ENCODE results near the gene LRP3.
"Not testable (repeated sequence)": the region's sequence is repeated elsewhere in the genome, so short reads cannot be mapped to it uniquely, and the experiment has no call there.

The LRP3 gene

GRCh38 chr19:33175886-33176669, 18.1 kb upstream of the LRP3 start:
- peak; percentile 53 for DNase-seq (ENCODE audit: low spot score)

GRCh38 chr19:33176670-33177416, 17.3 kb upstream of the LRP3 start:
- peak; percentile 97 for DNase-seq (ENCODE audit: low spot score)

DNA sequence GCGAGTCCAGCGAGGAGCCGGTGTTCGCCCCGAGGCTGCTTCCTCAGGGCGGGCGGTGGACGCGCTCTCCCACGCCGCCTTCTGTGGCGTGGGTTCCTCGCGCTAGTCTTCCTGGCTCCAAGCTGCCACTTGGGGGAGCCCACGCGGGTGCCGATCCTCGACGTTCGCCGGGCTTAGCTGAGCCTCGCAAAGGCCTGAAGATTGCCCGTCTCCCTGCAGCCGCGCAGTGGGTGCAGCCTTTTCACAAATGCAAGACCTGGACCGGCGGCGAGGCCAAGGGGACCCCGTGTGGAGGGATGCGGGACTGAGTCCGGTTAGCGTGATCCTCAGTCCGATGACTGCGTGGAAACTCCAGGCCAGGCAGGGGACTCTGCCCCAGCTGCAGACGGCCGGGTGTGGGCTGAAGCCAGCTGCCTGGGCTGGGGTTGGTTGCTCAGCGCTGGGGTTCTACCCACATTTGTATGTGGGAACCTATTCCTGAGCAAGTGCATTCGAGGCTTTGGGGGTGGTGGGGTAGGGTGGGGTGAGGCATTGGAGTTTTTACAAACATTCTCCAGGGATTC, 16.6 kb upstream of the LRP3 start:
- peak; percentile 70 for DNase-seq (ENCODE audit: low spot score)

DNA sequence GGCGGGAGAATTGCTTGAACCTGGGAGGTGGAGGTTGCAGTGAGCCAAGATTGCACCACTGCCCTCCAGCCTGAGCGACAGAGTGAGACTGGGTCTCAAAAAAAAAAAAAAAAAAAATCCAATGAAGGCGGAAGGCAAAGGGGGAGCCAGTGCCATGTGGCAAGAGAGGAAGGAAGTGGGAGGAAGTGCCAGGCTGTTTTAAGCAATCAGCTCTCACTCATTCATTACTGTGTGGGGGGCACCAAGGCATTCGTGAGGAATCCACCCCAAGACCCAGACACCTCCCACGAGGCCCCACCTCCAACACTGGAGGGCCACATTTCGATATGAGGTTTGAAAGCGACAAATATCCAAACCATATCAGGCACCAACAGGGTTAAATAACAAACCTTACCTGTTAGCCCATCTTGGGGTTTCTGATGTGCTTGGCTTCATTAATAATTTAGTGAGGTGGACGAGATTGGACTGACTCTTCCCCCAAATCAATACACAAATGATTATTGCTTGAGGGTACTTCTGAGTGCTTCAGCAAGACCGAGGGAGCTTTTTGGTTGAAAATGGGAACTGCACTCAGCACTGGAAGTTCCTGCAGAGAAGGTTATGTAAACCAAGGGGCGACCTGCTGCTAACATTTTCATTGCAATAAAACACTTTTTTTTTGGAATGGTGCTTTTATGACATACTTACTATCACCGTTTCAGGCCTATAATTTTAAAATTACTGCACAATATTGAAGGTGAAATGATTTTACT, 7.5 kb upstream of the LRP3 start:
- no peak for DNase-seq (ENCODE audit: low spot score)

- no peak for DNase-seq (ENCODE audit: low spot score)
These were observed 7.0 kb upstream of the LRP3 start for GRCh38 chr19:33187183-33187540.

- no peak for DNase-seq (ENCODE audit: low spot score)
These were observed 4.7 kb upstream of the LRP3 start for GRCh38 chr19:33189453-33189852.

DNA sequence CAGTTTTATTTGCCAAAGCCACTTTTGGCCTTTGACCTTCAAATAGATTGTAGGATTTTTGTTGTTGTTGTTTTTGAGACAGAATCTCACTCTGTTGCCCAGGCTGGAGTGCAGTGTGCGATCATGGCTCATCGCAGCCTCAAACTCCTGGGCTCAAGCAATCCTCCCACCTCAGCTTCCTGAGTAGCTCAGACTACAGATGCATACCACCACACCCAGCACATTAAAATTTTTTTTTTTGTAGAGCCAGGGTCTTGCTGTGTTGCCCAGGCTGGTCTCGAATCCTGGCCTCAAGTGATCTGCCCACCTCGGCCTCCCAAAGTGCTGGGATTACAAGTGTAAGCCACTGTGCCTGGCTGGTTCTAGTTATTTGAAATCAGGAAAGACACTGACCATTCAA, 3.0 kb upstream of the LRP3 start:
- DNase-seq (ENCODE audit: low spot score): not testable (repeated sequence)

DNA sequence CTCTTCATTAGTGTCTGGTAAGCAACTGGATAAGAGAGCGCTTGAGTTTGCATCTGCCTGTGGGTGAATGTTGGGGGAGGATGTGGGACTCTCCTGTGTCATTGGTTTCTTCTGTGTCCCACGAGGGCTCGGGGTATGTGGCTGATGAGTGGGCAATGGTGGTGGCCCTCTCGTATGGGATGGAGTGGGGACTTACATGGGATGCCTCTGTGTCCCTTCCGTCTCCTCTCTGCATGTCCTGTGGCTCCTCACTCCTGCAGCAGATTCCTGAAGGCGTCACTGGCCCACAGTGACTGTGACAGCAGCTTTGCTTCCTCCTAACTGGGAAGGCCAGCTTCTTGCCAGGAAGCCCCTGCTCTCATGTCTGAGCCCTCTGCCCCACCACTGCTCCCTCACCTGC, 2.6 kb upstream of the LRP3 start:
- DNase-seq (ENCODE audit: low spot score): peak; percentile 4

DNA sequence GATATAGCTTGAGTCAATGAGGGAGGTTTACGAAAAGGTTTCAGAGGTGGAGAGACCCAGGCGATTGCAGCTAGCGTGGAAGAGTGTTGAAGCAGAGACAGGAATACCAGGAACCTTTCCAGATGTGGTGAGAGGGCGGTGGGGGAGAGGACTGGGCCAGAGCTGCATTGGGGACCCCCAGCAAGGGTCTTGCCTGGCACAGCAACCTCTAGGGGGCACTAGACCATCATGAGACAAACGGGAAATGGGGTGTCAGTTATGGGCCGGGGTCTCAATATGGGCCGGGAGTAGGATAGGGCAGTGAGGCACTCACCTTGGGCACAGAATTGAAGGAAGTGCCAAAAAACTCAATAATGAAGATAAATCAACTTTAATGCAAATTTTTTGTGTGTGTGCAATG, 2.1 kb upstream of the LRP3 start:
- peak; percentile 36 for DNase-seq (ENCODE audit: low spot score)

- DNase-seq (ENCODE audit: low spot score): no peak
These were observed 763 bp upstream of the LRP3 start for GRCh38 chr19:33193269-33193864.

GRCh38 chr19:33194532-33194885, 379 bp downstream of the LRP3 start:
- peak; percentile 77 for DNase-seq (ENCODE audit: low spot score)

DNA sequence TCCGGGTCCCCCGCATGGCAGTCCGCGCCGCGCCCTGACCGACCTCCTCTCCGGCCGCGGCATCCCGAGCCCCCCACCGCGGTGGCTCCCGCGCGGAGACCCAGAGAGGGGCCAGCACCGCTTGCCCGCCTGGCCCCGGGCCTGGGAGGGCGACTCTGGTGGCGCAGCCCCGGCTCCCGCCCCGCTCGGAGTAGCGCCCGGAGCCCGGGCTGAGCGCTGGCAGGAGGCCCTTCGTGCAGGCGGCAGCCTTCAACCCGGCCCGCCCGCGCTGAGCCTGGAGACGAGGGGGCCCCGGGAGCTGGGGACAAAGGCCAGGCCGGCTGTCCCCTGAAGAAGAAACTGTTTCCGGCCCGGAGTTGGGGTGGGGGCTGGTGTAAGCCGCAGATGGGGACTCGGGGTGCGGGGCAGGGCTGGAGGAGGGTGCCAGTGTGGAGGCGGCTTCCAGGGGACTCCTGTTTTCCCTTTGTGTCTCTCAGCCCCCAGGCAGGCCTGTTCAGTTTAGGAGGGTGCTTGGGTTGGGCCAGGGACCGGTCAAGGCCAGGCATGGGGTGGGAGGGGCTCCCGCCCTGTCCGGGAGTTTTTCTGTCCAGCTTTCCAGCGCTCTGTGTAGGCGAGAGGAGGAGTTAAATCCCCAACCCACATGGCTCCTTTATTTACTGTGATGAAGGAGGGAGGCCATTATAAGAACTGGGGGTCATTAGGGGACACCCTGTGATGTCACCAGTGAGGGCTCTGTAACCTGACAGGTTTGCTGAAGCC, 935 bp downstream of the LRP3 start:
- peak; percentile 79 for DNase-seq (ENCODE audit: low spot score)

GRCh38 chr19:33195645-33196347, 1.7 kb downstream of the LRP3 start:
- peak; percentile 48 for DNase-seq (ENCODE audit: low spot score)

DNA sequence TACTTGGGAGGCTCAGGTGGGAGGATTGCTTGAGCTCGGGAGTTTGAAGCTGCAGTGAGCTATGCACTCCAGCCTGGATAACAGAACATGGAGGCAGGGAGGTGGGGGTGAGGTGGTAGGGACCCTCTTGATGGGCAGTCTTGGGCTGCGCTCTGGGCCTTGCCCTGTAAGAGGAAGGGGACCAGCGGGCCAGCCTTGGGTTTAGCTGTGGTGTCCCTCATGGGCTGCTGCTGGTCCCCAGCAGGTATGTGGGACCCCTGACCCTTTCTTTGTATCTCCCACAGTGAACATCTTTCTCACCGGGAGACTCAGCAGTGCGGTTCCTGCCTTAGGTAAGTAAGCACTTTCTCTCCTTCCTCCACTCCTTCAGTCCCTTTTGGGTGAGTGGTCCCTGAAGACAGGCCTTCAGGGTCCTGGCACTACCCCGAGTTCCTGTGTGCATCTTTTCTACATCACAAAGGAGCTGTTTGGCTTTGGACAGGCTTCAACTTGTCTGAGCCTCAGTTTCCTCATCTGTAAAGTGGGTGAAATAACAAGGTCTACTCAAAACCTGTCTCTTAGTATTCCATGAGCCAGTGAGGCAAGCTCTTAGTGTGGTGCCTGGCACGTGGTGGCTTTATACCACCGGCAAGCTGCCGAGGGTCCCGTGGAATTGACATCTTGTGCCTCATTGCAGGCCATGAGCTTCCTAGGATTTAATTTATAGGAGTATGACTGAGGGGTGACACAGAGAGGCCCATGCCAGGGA, 2.5 kb downstream of the LRP3 start:
- peak; percentile 9 for DNase-seq (ENCODE audit: low spot score)

DNA sequence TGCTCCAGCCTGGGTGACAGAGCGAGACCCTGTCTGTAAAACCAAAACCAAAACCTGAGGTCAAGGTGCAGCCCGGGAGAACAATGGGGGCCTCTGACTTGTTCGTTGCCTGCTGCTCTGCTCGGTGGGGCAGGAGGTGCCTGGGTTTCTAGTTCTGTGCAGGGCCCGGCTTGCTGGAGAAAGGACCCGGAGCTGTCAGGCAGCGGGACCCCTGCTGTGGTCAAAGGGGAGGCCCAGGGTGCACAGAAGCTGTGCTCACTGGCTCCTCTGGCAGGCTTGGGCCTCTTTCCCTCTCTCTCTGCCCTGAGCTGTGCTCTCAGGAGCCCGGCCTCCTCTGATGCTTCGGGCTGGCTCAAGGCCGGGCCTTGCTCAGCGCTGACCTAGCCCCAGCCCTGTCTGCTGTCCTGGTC, 3.5 kb downstream of the LRP3 start:
- DNase-seq (ENCODE audit: low spot score): peak; percentile 8

GRCh38 chr19:33198169-33198568, 4.0 kb downstream of the LRP3 start:
- peak; percentile 8 for DNase-seq (ENCODE audit: low spot score)

DNA sequence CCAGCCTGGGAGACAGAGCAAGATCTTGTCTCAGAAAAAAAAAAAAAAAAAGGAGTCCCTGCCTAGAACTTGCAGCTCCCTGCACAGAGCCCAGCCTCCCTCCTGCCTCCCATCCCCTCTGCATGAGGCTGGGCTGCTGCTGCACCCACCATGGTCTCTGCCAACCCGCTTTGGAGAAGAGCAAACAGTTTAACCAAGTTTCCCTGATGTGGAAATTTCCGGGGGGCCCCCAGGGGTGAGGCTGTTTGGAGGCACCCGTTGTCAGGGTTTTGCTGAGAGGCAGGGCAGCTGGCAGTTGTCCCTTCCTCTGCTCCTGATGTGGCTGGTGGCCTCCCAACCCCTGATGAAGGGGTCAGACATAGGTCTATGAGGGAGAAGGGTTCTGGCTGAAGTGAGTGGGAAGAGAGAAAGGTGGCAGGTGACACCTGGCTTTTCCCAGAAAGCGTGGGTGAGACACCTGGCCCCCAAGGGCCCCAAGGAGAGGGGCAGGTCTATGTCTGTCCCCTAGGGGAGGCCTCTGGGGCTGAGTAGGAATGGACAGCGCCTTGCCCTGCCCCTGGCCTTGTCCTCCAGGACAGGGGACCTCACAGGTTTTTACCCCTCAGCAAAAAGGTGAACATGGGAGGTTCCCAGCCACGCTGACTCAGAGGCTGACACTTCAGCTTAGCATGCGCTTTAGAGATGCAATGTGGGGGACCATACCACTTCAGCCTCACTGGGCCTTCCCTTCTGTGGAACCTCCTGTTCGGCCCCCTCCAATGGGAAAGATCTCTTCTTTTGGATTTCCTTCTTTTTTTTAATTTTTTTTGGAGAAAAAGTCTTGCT, 5.5 kb downstream of the LRP3 start:
- peak; percentile 10 for DNase-seq (ENCODE audit: low spot score)

DNA sequence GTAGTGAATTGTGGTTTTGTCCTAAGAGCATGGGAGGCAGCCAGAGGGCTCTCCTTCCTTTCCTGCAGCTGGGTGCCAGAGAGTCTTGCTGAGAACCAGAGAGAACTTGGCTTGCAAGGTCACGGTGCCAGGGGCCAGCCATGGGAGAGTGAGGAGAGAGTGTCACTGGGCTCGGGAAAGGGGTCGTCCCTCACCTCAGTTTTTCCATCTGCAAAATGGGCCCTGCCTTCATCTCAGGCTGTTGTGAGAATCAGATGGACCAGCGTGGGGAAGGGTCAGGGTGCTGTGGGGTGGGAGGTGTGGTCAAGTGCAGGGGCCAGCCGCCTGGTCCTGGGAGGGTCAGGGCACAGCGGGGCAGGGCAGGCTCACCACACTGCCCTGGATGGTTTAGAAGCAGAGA, 7.3 kb downstream of the LRP3 start:
- peak; percentile 14 for DNase-seq (ENCODE audit: low spot score)

GRCh38 chr19:33201886-33202545, 7.9 kb downstream of the LRP3 start:
- DNase-seq (ENCODE audit: low spot score): peak; percentile 22
